Common myeloid progenitor, CD34-positive (primary cell): Measurements from ENCODE around the gene SH2B3.
"Not testable (repeated sequence)": the region's sequence is repeated elsewhere in the genome, so short reads cannot be mapped to it uniquely, and the experiment has no call there.

ENCODE experiments used
- CTCF ChIA-PET: fragments of 350-600 bp; sonication (Branson Sonifier 250); formaldehyde crosslinking; loops from one replicate; lab custom pipeline; 2021; ENCODE audit warnings: antibody characterized with exemption; lab: Charles Lee
- POLR2A ChIA-PET: fragments of 350-600 bp; sonication (Branson Sonifier 250); formaldehyde crosslinking; loops from one replicate; lab custom pipeline; 2021; ENCODE audit warnings: antibody characterized with exemption; lab: Charles Lee
- DNase-seq, 3 donors: peaks; one replicate each; pipeline versions ENCODE4 v3.0.0 to v3.0.0-alpha.2; 2013
- H3K27ac ChIP-seq, 2 experiments: 1 replicate in 1 of 2; 2 replicates in 1 of 2; pipeline ENCODE4 v1.7.0; 2013; ENCODE audit warnings: inconsistent platforms in 2 of 2, low read length in 2 of 2, mild to moderate bottlenecking in 2 of 2, low read depth in 1 of 2, moderate library complexity in 1 of 2; ENCODE audit not compliant: severe bottlenecking in 2 of 2, insufficient read depth in 1 of 2, poor library complexity in 1 of 2
- H3K27me3 ChIP-seq, 5 experiments: replicated peaks in 2 of 5; 1 replicate in 3 of 5; 2 replicates in 2 of 5; pipeline versions ENCODE4 v1.6.1 to v1.7.0; 2013; ENCODE audit warnings: low read length in 4 of 5, mild to moderate bottlenecking in 2 of 5, moderate library complexity in 2 of 5, inconsistent platforms in 1 of 5; ENCODE audit not compliant: insufficient read depth in 5 of 5, control insufficient read depth in 4 of 5
- H3K36me3 ChIP-seq, 4 experiments: 1 replicate in 2 of 4; 2 replicates in 2 of 4; pipeline versions ENCODE4 v1.6.1 to v1.7.0; 2013; ENCODE audit warnings: low read length in 3 of 4, control low read depth in 1 of 4, mild to moderate bottlenecking in 1 of 4; ENCODE audit not compliant: control insufficient read depth in 4 of 4, insufficient read depth in 4 of 4
- H3K4me1 ChIP-seq, 4 experiments: 1 replicate in 3 of 4; 2 replicates in 1 of 4; pipeline versions ENCODE4 v1.6.1 to v1.7.1; 2013; ENCODE audit warnings: low read length in 3 of 4, mild to moderate bottlenecking in 3 of 4, control low read depth in 1 of 4, inconsistent platforms in 1 of 4, moderate library complexity in 1 of 4; ENCODE audit not compliant: control insufficient read depth in 4 of 4, insufficient read depth in 4 of 4; ENCODE audit errors: control extremely low read depth in 1 of 4
- H3K4me3 ChIP-seq, 7 experiments: 1 replicate in 4 of 7; 2 replicates in 3 of 7; pipeline versions ENCODE4 v1.5.1 to v1.7.0; 2013; ENCODE audit warnings: mild to moderate bottlenecking in 7 of 7, low read length in 6 of 7, moderate library complexity in 6 of 7, inconsistent platforms in 2 of 7, low read depth in 2 of 7, control low read depth in 1 of 7; ENCODE audit not compliant: insufficient read depth in 4 of 7, control insufficient read depth in 1 of 7; ENCODE audit errors: extremely low read depth in 1 of 7
- H3K9me3 ChIP-seq, 5 experiments: 1 replicate in 4 of 5; 2 replicates in 1 of 5; pipeline versions ENCODE4 v1.6.1 to v1.7.1; 2013; ENCODE audit warnings: low read length in 4 of 5, mild to moderate bottlenecking in 2 of 5, inconsistent platforms in 1 of 5, low read depth in 1 of 5, moderate library complexity in 1 of 5; ENCODE audit not compliant: control insufficient read depth in 4 of 5, insufficient read depth in 2 of 5; ENCODE audit errors: control extremely low read depth in 1 of 5
- WGBS: methylation state at CpG from one replicate; pipeline ENCODE4 v1.1.5; 2013; ENCODE audit not compliant: insufficient coverage; 5-methylcytosine and 5-hydroxymethylcytosine counted together

SH2B3 gene

GRCh38 chr12:111471236-111471635, 65.5 kb downstream of the SH2B3 start:
- Histone ChIP-seq H3K36me3 (peaks cover 17 to 61% (median 49%) of the 10 kb centered on the region in 4 experiments), H3K27me3 (no peaks in the 10 kb centered on the region), H3K27ac (peak overlapping the region in 1 of 2 experiments; percentile 55), H3K4me3 (no peak overlapping the region), H3K9me3 (no peaks in the 10 kb centered on the region), H3K4me1 (peaks cover 0 to 3% (median 0%) of the 10 kb centered on the region in 4 experiments)
- DNase-seq, result no peak
- CTCF ChIA-PET, result interaction anchor here (0.6 to 4.4 kb wide), 5 partner anchors 12 to 73 kb away, joined by 3 to 21 read pairs (median 6); no protein-coding TSS in a partner anchor
- 83% methylated on average over 1 of the region's 2 CpGs for WGBS
- POLR2A ChIA-PET, result no interaction called here

GRCh38 chr12:111482462-111482861, 76.7 kb downstream of the SH2B3 start:
- Histone ChIP-seq H3K27me3 (no peaks in the 10 kb centered on the region), H3K36me3 (peaks cover 18 to 69% (median 38%) of the 10 kb centered on the region in 4 experiments), H3K27ac (no peak overlapping the region), H3K4me1 (peaks cover 0 to 2% (median 0%) of the 10 kb centered on the region in 4 experiments), H3K9me3 (no peaks in the 10 kb centered on the region), H3K4me3 (no peak overlapping the region)
- POLR2A ChIA-PET, result interaction anchor here (0.7 kb wide), 1 partner anchor 154 kb away, joined by 3 read pairs; no protein-coding TSS in a partner anchor
- DNase-seq, result peak; percentile 10 to 50 (median 42)
- 100% methylated on average over 2 of the region's 2 CpGs for WGBS
- CTCF ChIA-PET, result interaction anchor here (0.7 to 3.0 kb wide), 5 partner anchors 11 to 86 kb away, joined by 3 to 18 read pairs (median 5); no protein-coding TSS in a partner anchor

GRCh38 chr12:111488271-111488670, 82.5 kb downstream of the SH2B3 start:
- Histone ChIP-seq H3K27me3 (no peaks in the 10 kb centered on the region), H3K9me3 (no peaks in the 10 kb centered on the region), H3K4me1 (no peaks in the 10 kb centered on the region), H3K4me3 (no peak overlapping the region), H3K36me3 (peaks cover 25 to 70% (median 59%) of the 10 kb centered on the region in 4 experiments), H3K27ac (no peak overlapping the region)
- POLR2A ChIA-PET, result no interaction called here
- DNase-seq, result no peak
- CTCF ChIA-PET, result interaction anchor here (1.5 kb wide), 1 partner anchor 92 kb away, joined by 3 read pairs; no protein-coding TSS in a partner anchor
- WGBS, result 100% methylated on average over 4 of the region's 4 CpGs

GRCh38 chr12:111488798-111489197, 83.1 kb downstream of the SH2B3 start:
- Histone ChIP-seq H3K27ac (no peak overlapping the region), H3K36me3 (peaks cover 24 to 65% (median 56%) of the 10 kb centered on the region in 4 experiments), H3K9me3 (no peaks in the 10 kb centered on the region), H3K4me3 (no peak overlapping the region), H3K27me3 (no peaks in the 10 kb centered on the region), H3K4me1 (no peaks in the 10 kb centered on the region)
- DNase-seq, result no peak
- ChIA-PET CTCF (interaction anchor here (1.4 to 1.5 kb wide), 2 partner anchors 92 to 93 kb away, joined by 3 to 4 read pairs; no protein-coding TSS in a partner anchor), POLR2A (no interaction called here)
- WGBS, result no CpG with 5 or more reads among the region's 2 CpGs

GRCh38 chr12:111492979-111493378, 87.3 kb downstream of the SH2B3 start:
- ChIA-PET POLR2A (interaction anchor here (0.6 kb wide), 1 partner anchor 9 kb away, joined by 7 read pairs; no protein-coding TSS in a partner anchor), CTCF (interaction anchor here (0.6 to 1.4 kb wide), 2 partner anchors 96 to 102 kb away, joined by 3 read pairs; no protein-coding TSS in a partner anchor)
- H3K27me3 ChIP-seq, DNase-seq, H3K4me1 ChIP-seq, H3K4me3 ChIP-seq, H3K9me3 ChIP-seq, H3K27ac ChIP-seq: not testable (repeated sequence)
- WGBS, result 88% methylated on average over 2 of the region's 7 CpGs
- H3K36me3 ChIP-seq, result peaks cover 18 to 67% (median 41%) of the 10 kb centered on the region in 4 experiments

GRCh38 chr12:111494676-111495075, 89.0 kb downstream of the SH2B3 start:
- ChIA-PET POLR2A (no interaction called here), CTCF (no interaction called here)
- no peak overlapping the region for H3K27ac ChIP-seq
- peaks cover 0 to 8% (median 0%) of the 10 kb centered on the region in 5 experiments for H3K9me3 ChIP-seq
- no peak overlapping the region for H3K4me3 ChIP-seq
- no peak for DNase-seq
- WGBS, result 100% methylated on average over 2 of the region's 4 CpGs
- peaks cover 11 to 74% (median 39%) of the 10 kb centered on the region in 4 experiments for H3K36me3 ChIP-seq
- no peaks in the 10 kb centered on the region for H3K27me3 ChIP-seq
- no peaks in the 10 kb centered on the region for H3K4me1 ChIP-seq
